K562 (cell line): ENCODE results near the gene SEC23B. TPM values are rescaled to one million over a fixed set of nuclear protein-coding genes. Genes with fewer than 3 reads are reported as not detected.

Experiments used
- ARID2 ChIP-seq: fragments of 450-650 bp; IDR thresholded peaks from 2 replicates; pipeline ENCODE4 v1.6.1; 2017; ENCODE audit warnings: antibody characterized with exemption, mild to moderate bottlenecking
- CBX1 ChIP-seq: sonication (generic); IDR thresholded peaks from 2 replicates; pipeline ENCODE4 v1.6.1; 2016; ENCODE audit warnings: antibody characterized with exemption, low read depth, mild to moderate bottlenecking
- ELF1 ChIP-seq: fragments of 200-800 bp; sonication (Bioruptor generic); IDR thresholded peaks from 2 replicates; pipeline ENCODE4 v1.6.1; 2016; ENCODE audit warnings: missing genetic modification characterization, missing compliant biosample characterization
- ELF4 ChIP-seq: fragments of 450-650 bp; formaldehyde crosslinking; IDR thresholded peaks from 2 replicates; pipeline ENCODE4 v1.4.0; 2022; ENCODE audit warnings: missing genetic modification characterization
- ETV5 ChIP-seq: sonication (generic); formaldehyde crosslinking; IDR thresholded peaks from 2 replicates; pipeline ENCODE4 v1.4.0; 2020; ENCODE audit warnings: low read depth, mild to moderate bottlenecking, missing genetic modification reagents
- FOXA3 ChIP-seq, 2 experiments: fragments of 450-650 bp in 1 of 2; sonication (generic) in 1 of 2; formaldehyde crosslinking; IDR thresholded peaks in 1 of 2; conservative IDR thresholded peaks in 1 of 2; 2 replicates each; pipeline versions ENCODE4 v1.4.0 to v1.8.0; 2020 to 2022; ENCODE audit warnings: mild to moderate bottlenecking in 2 of 2, missing genetic modification reagents in 1 of 2
- GTF2B ChIP-seq: IDR thresholded peaks from 2 replicates; pipeline ENCODE4 v1.6.1; 2011; ENCODE audit not compliant: insufficient read length; ENCODE audit errors: extremely low read depth
- HCFC1 ChIP-seq: IDR thresholded peaks from 2 replicates; pipeline ENCODE4 v1.6.1; 2012; ENCODE audit warnings: low read depth, low read length, improper control_type of control experiment
- MXI1 ChIP-seq: IDR thresholded peaks from 2 replicates; pipeline ENCODE4 v1.6.1; 2011; ENCODE audit warnings: low read depth, mild to moderate bottlenecking, improper control_type of control experiment, low read length
- NFE2L1 ChIP-seq: fragments of 450-650 bp; IDR thresholded peaks from 2 replicates; pipeline ENCODE4 v1.6.1; 2016; ENCODE audit warnings: missing genetic modification characterization, low read depth, mild to moderate bottlenecking, missing compliant biosample characterization, moderate library complexity, borderline replicate concordance
- NR2C2 ChIP-seq, 2 experiments: fragments of 200-800 bp in 1 of 2; sonication (Bioruptor generic) in 1 of 2; sonication (generic) in 1 of 2; formaldehyde crosslinking in 1 of 2; IDR thresholded peaks; 2 replicates each; pipeline versions ENCODE4 v1.6.1 to v1.8.0; 2016 to 2022; ENCODE audit warnings: mild to moderate bottlenecking in 1 of 2, missing compliant biosample characterization in 1 of 2, missing genetic modification characterization in 1 of 2, missing genetic modification reagents in 1 of 2
- RAD51 ChIP-seq: fragments of 450-650 bp; IDR thresholded peaks from 2 replicates; pipeline ENCODE4 v1.7.1; 2016; ENCODE audit warnings: low read depth, mild to moderate bottlenecking, borderline replicate concordance
- RBFOX2 ChIP-seq: fragments of 200-400 bp; formaldehyde crosslinking; IDR thresholded peaks from 2 replicates; pipeline ENCODE4 v1.6.1; 2017; ENCODE audit warnings: low read depth, mild to moderate bottlenecking, low read length, moderate library complexity
- SMARCA4 ChIP-seq: fragments of 450-650 bp; IDR thresholded peaks from 2 replicates; pipeline ENCODE4 v1.6.1; 2016
- SMARCE1 ChIP-seq: fragments of 450-650 bp; IDR thresholded peaks from 2 replicates; pipeline ENCODE4 v1.7.1; 2016; ENCODE audit warnings: mild to moderate bottlenecking
- YY1 ChIP-seq, 3 experiments: IDR thresholded peaks; 2 replicates each; pipeline ENCODE4 v1.6.1; 2011; ENCODE audit warnings: low read length in 2 of 3, mild to moderate bottlenecking in 2 of 3, moderate library complexity in 2 of 3, borderline replicate concordance in 1 of 3, control low read depth in 1 of 3, low read depth in 1 of 3; ENCODE audit not compliant: insufficient read depth in 3 of 3, insufficient replicate concordance in 2 of 3, control insufficient read depth in 1 of 3, insufficient read length in 1 of 3; ENCODE audit errors: extremely low read depth in 1 of 3
- ZBTB11 ChIP-seq, 3 experiments: fragments of 200-800 bp in 1 of 3; fragments of 250-450 bp in 1 of 3; fragments of 450-650 bp in 1 of 3; sonication (Bioruptor Pico) in 1 of 3; sonication (Bioruptor generic) in 1 of 3; formaldehyde crosslinking in 1 of 3; IDR thresholded peaks; 2 replicates each; pipeline versions ENCODE4 v1.6.1 to v1.8.0; 2016 to 2022; ENCODE audit warnings: mild to moderate bottlenecking in 2 of 3, missing genetic modification characterization in 2 of 3, missing compliant biosample characterization in 1 of 3, moderate library complexity in 1 of 3
- ZNF3 ChIP-seq: fragments of 250-450 bp; sonication (Bioruptor Pico); IDR thresholded peaks from 2 replicates; pipeline ENCODE4 v1.5.0; 2021; ENCODE audit warnings: mild to moderate bottlenecking, moderate library complexity
- ZNF436 ChIP-seq: fragments of 250-450, 450-650 bp; sonication (Bioruptor Pico); formaldehyde crosslinking; IDR thresholded peaks from 2 replicates; pipeline ENCODE4 v1.7.0; 2020; ENCODE audit warnings: mild to moderate bottlenecking
- polyA plus RNA-seq, 8 experiments: library from polyadenylated mRNA; depleted of rRNA in 4 of 8; stranded (reverse) in 5 of 8; unstranded in 3 of 8; fragments of >200 nt; fragmentation: Nextera tagmentation in 2 of 8; fragmentation: Illumina TruSeq in 1 of 8; extraction: Ambion mirVana in 2 of 8; extraction: Trizol in 1 of 8; gene quantifications; 2 replicates each; pipeline versions ENCODE4 v1.2.1 to v1.2.3, GENCODE V29; 2011 to 2014; ENCODE audit warnings: inconsistent platforms in 1 of 8, missing spikeins in 1 of 8
- total RNA-seq, 7 experiments: library from RNA; depleted of rRNA in 6 of 7; stranded (reverse); fragments of >200 nt in 6 of 7; fragmentation: Illumina TruSeq in 2 of 7; extraction: Trizol in 2 of 7; gene quantifications; 2 replicates each; pipeline versions ENCODE4 v1.2.1 to v1.2.3, GENCODE V29; 2011 to 2021; ENCODE audit warnings: low replicate concordance in 1 of 7
- TF ChIP-seq, protein P1 (sequence below): fragments of 250-450 bp; sonication (Bioruptor Pico); IDR thresholded peaks from 2 replicates; pipeline ENCODE4 v1.5.0; 2020; ENCODE audit warnings: mild to moderate bottlenecking, borderline replicate concordance

SEC23B gene
- total and polyA plus RNA-seq, 9 of the 15 experiments (the other 6 are each of a cell fraction or from before 2014, with no cell fraction given), result 31.7 to 70.2 (median 38.5) TPM

GRCh38 chr20:18566892-18567738 lies 59.4 kb downstream of the SEC23B start, which contains the start of gene SMIM26 (continued):
- no peak for TF ChIP-seq ARID2
- TF ChIP-seq ZBTB11 (CRISPR knock-in tag; IDR thresholded peaks at IDR 0.05), result peak; percentile 79 to 98 (median 96)
- TF ChIP-seq ETV5, result peak; percentile 87; the same call in 1 of the 2 replicates
- no peak for TF ChIP-seq ELF4 (CRISPR knock-in tag)
- TF ChIP-seq ELF1 (tag), result peak; percentile 75; the same call in 1 of the 2 replicates
- peak; percentile 86 for TF ChIP-seq RAD51
- TF ChIP-seq SMARCE1, result no peak
- TF ChIP-seq ZNF436 (CRISPR knock-in tag), result no peak
- no peak for TF ChIP-seq NFE2L1 (tag)
- no peak for TF ChIP-seq GTF2B
- 0 out of 2 replicates have a peak, but pooled peaks have one; percentile 11 for TF ChIP-seq MXI1
- TF ChIP-seq, protein P1, sequence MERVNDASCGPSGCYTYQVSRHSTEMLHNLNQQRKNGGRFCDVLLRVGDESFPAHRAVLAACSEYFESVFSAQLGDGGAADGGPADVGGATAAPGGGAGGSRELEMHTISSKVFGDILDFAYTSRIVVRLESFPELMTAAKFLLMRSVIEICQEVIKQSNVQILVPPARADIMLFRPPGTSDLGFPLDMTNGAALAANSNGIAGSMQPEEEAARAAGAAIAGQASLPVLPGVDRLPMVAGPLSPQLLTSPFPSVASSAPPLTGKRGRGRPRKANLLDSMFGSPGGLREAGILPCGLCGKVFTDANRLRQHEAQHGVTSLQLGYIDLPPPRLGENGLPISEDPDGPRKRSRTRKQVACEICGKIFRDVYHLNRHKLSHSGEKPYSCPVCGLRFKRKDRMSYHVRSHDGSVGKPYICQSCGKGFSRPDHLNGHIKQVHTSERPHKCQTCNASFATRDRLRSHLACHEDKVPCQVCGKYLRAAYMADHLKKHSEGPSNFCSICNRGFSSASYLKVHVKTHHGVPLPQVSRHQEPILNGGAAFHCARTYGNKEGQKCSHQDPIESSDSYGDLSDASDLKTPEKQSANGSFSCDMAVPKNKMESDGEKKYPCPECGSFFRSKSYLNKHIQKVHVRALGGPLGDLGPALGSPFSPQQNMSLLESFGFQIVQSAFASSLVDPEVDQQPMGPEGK, result no peak
- no peak for TF ChIP-seq ZNF3
- no peak for TF ChIP-seq CBX1
- no peak for TF ChIP-seq SMARCA4
- no peak for TF ChIP-seq FOXA3 (CRISPR knock-in tag; conservative IDR thresholded peaks at IDR 0.05 in 1 of 2, IDR thresholded peaks at IDR 0.05 in 1 of 2)
- TF ChIP-seq RBFOX2, result peak; percentile 83
- peak; percentile 78 for TF ChIP-seq NR2C2 (CRISPR knock-in tag; IDR thresholded peaks at IDR 0.05)
- peak; percentile 97 for TF ChIP-seq NR2C2 (tag; IDR thresholded peaks at IDR 0.05)
- peak; percentile 68 for TF ChIP-seq HCFC1
- peak in 2 of 3 experiments; percentile 16 to 35 for TF ChIP-seq YY1 (IDR thresholded peaks at IDR 0.05; ENCODE audit: borderline replicate concordance in 1 of 3, control insufficient read depth in 1 of 3, extremely low read depth in 1 of 3, insufficient read depth in 3 of 3, insufficient read length in 1 of 3, insufficient replicate concordance in 2 of 3, low read depth in 1 of 3, low read length in 2 of 3)
